PC-3 (cell line): ENCODE results near the gene COA6. TPM values are rescaled to one million over a fixed set of nuclear protein-coding genes. Genes with fewer than 3 reads are reported as not detected.

Experiments used
- ATAC-seq: fragments of 200-7000 bp; cut with Tn5 transposase; 2 replicates; pipeline ENCODE4 v1.9.1; 2020; ENCODE audit warnings: mild to moderate bottlenecking, moderate library complexity
- BruUV-seq: library from RNA; stranded (reverse); fragments of 400-500 nt; replicated peaks from 2 replicates; lab custom pipeline; 2021; lab: Mats Ljungman, UMichigan
- CTCF ChIA-PET: fragments of 300-600 bp; sonication (Branson Sonifier 250); formaldehyde crosslinking; loops from one replicate; lab custom pipeline; 2022; ENCODE audit warnings: antibody characterized with exemption; lab: Charles Lee
- POLR2A ChIA-PET: fragments of 300-600 bp; sonication (Branson Sonifier 250); formaldehyde crosslinking; loops from one replicate; lab custom pipeline; 2022; ENCODE audit warnings: antibody characterized with exemption; ENCODE audit not compliant: unreplicated experiment; lab: Charles Lee
- DNase-seq: peaks from one replicate; pipeline ENCODE4 v3.0.0-alpha.2; 2015
- H2AFZ ChIP-seq: fragments of 300-600 bp; sonication (generic); 2 replicates; pipeline ENCODE4 v1.6.0; 2016; ENCODE audit warnings: antibody characterized with exemption, low read length
- H3F3A ChIP-seq: fragments of 300-600 bp; sonication (generic); one replicate; pipeline ENCODE4 v1.6.0; 2017; ENCODE audit warnings: antibody characterized with exemption, low read length, control low read depth, mild to moderate bottlenecking; ENCODE audit not compliant: unreplicated experiment
- H3K27ac ChIP-seq: fragments of 300-600 bp; sonication (generic); 2 replicates; pipeline ENCODE4 v1.5.1; 2016; ENCODE audit warnings: mild to moderate bottlenecking, low read length
- H3K27me3 ChIP-seq: fragments of 300-600 bp; sonication (generic); 2 replicates; pipeline ENCODE4 v1.6.1; 2016; ENCODE audit warnings: low read length, mixed read lengths
- H3K36me3 ChIP-seq: fragments of 300-600 bp; sonication (generic); 2 replicates; pipeline ENCODE4 v1.6.1; 2016; ENCODE audit warnings: low read depth, mixed run types, low read length, mixed read lengths
- H3K4me1 ChIP-seq: fragments of 300-600 bp; sonication (generic); 2 replicates; pipeline ENCODE4 v1.5.1; 2016; ENCODE audit warnings: low read length; ENCODE audit not compliant: insufficient read depth
- H3K4me2 ChIP-seq: fragments of 300-600 bp; sonication (generic); 2 replicates; pipeline ENCODE4 v1.6.0; 2016; ENCODE audit warnings: low read length
- H3K4me3 ChIP-seq: fragments of 300-600 bp; sonication (generic); 2 replicates; pipeline ENCODE4 v1.5.1; 2016; ENCODE audit warnings: mild to moderate bottlenecking, low read length, mixed read lengths
- H3K79me2 ChIP-seq: fragments of 300-600 bp; sonication (generic); 2 replicates; pipeline ENCODE4 v1.6.1; 2017; ENCODE audit warnings: low read length, mixed read lengths
- H3K9ac ChIP-seq: fragments of 300-600 bp; sonication (generic); 2 replicates; pipeline ENCODE4 v1.6.0; 2016; ENCODE audit warnings: mild to moderate bottlenecking, low read length
- H3K9me2 ChIP-seq: fragments of 300-600 bp; sonication (generic); replicated peaks from 2 replicates; pipeline ENCODE4 v1.6.1; 2016; ENCODE audit warnings: mixed run types, low read length, mixed read lengths
- H3K9me3 ChIP-seq: fragments of 300-600 bp; sonication (generic); 2 replicates; pipeline ENCODE4 v1.6.1; 2016; ENCODE audit warnings: low read length, mixed read lengths
- H4K20me1 ChIP-seq: fragments of 300-600 bp; sonication (generic); 2 replicates; pipeline ENCODE4 v1.6.1; 2016; ENCODE audit warnings: low read length, mixed read lengths
- CTCF ChIP-seq: fragments of 300-600 bp; sonication (generic); conservative IDR thresholded peaks from 2 replicates; pipeline ENCODE4 v1.5.1; 2017; ENCODE audit warnings: antibody characterized with exemption, low read depth, mild to moderate bottlenecking, low read length
- EZH2 ChIP-seq: fragments of 300-600 bp; sonication (generic); IDR thresholded peaks from one replicate; pipeline ENCODE4 v1.6.1; 2017; ENCODE audit warnings: antibody characterized with exemption, mild to moderate bottlenecking, low read length; ENCODE audit not compliant: unreplicated experiment
- EZH2phosphoT487 ChIP-seq: fragments of 300-600 bp; sonication (generic); IDR thresholded peaks from 2 replicates; pipeline ENCODE4 v1.6.1; 2018; ENCODE audit warnings: mild to moderate bottlenecking, antibody characterized with exemption, low read length, borderline replicate concordance
- intact Hi-C: fragments of 100-400 bp; cut with micrococcal nuclease; formaldehyde crosslinking; loops from 2 replicates; pipeline ENCODE4 v1.9.0; 2023
- total RNA-seq: library from RNA; depleted of rRNA; stranded (reverse); fragments of >200 nt; gene quantifications from 2 replicates; pipeline ENCODE4 v1.2.3, GENCODE V29; 2014

Gene COA6
- total RNA-seq, 1 experiment from 2014 or later = 43.1 TPM

GRCh38 chr1:234396871-234397270, 23.6 kb downstream of the COA6 start:
- BruUV-seq = no TSS peak
- TF ChIP-seq CTCF = no peak
- no peak for TF ChIP-seq EZH2
- TF ChIP-seq EZH2phosphoT487 = no peak

GRCh38 chr1:234397732-234398131, 24.5 kb downstream of the COA6 start:
- 0 out of 2 replicates have a peak, but pooled peaks cover 7% of the 10 kb centered on the region for H3K4me1 ChIP-seq
- intact Hi-C loops = no loop called here

More at GRCh38 chr1:234396871-234397270, 23.6 kb downstream of the COA6 start:
- Histone ChIP-seq H3F3A (no peaks in the 10 kb centered on the region), H3K27ac (no peak overlapping the region), H4K20me1 (no peaks in the 10 kb centered on the region), H3K4me2 (no peak overlapping the region), H3K4me1 (0 out of 2 replicates have a peak, but pooled peaks cover 7% of the 10 kb centered on the region), H3K4me3 (no peak overlapping the region), H3K79me2 (no peaks in the 10 kb centered on the region), H3K9me3 (no peaks in the 10 kb centered on the region), H2AFZ (no peak overlapping the region), H3K36me3 (no peaks in the 10 kb centered on the region), H3K9me2 (no peaks in the 10 kb centered on the region), H3K27me3 (no peaks in the 10 kb centered on the region), H3K9ac (no peak overlapping the region)
- DNase-seq (no peak), ATAC-seq (no peak)
- intact Hi-C loops = no loop called here
- ChIA-PET CTCF (no interaction called here), POLR2A (no interaction called here)

More at GRCh38 chr1:234397732-234398131, 24.5 kb downstream of the COA6 start:
- ATAC-seq (no peak), DNase-seq (no peak)
- Histone ChIP-seq H3K9me2 (no peaks in the 10 kb centered on the region), H3K9ac (no peak overlapping the region), H2AFZ (no peak overlapping the region), H3K4me3 (no peak overlapping the region), H3K27me3 (no peaks in the 10 kb centered on the region), H3K36me3 (no peaks in the 10 kb centered on the region), H3K4me2 (no peak overlapping the region), H3K79me2 (no peaks in the 10 kb centered on the region), H3K9me3 (no peaks in the 10 kb centered on the region), H4K20me1 (no peaks in the 10 kb centered on the region), H3F3A (no peaks in the 10 kb centered on the region), H3K27ac (no peak overlapping the region)
- no peak for TF ChIP-seq EZH2
- TF ChIP-seq CTCF = no peak
- TF ChIP-seq EZH2phosphoT487 = no peak
- CTCF ChIA-PET = no interaction called here
- POLR2A ChIA-PET = no interaction called here
- no TSS peak for BruUV-seq
